ENCODE measurements around the gene ZFAND6.
A peak's percentile ranks its signal among the peaks of the same experiment; 100 is the strongest.

The ZFAND6 gene

GRCh38 chr15:80049046-80049445, 10.4 kb upstream of the ZFAND6 start:
- TF ChIP-seq PAX5 (IDR thresholded peaks at IDR 0.05; ENCODE audit: insufficient read depth, low read length, severe bottlenecking) (no peak), TAF1 (IDR thresholded peaks at IDR 0.05; ENCODE audit: low read depth, low read length) (no peak), POLR2A (IDR thresholded peaks at IDR 0.05; ENCODE audit: low read depth, low read length) (no peak), POU2F2 (IDR thresholded peaks at IDR 0.05; ENCODE audit: low read depth, low read length) (no peak), POLR2AphosphoS5 (IDR thresholded peaks at IDR 0.05; ENCODE audit: low read depth, low read length) (no peak), SPI1 (IDR thresholded peaks at IDR 0.05; ENCODE audit: low read depth, low read length) (no peak)
- DNase-seq (ENCODE audit: insufficient read length, low spot score) (no peak), FAIRE-seq (no peak)

- FAIRE-seq (peak; percentile 68), DNase-seq (ENCODE audit: insufficient read length, low spot score) (no peak)
- TF ChIP-seq PAX5 (IDR thresholded peaks at IDR 0.05; ENCODE audit: insufficient read depth, low read length, severe bottlenecking) (peak; percentile 25), POU2F2 (IDR thresholded peaks at IDR 0.05; ENCODE audit: low read depth, low read length) (no peak)
Observed at GRCh38 chr15:80052597-80053304, 6.7 kb upstream of the ZFAND6 start.

GRCh38 chr15:80055933-80056332, 3.5 kb upstream of the ZFAND6 start:
- FAIRE-seq = peak; percentile 79
- TF ChIP-seq SPI1 (IDR thresholded peaks at IDR 0.05; ENCODE audit: low read depth, low read length) (peak; percentile 85), POU2F2 (IDR thresholded peaks at IDR 0.05; ENCODE audit: low read depth, low read length) (no peak)

GRCh38 chr15:80058044-80058443, 1.4 kb upstream of the ZFAND6 start:
- DNase-seq (ENCODE audit: insufficient read length, low spot score) = no peak
- FAIRE-seq = peak; percentile 16
- no peak for TF ChIP-seq POLR2AphosphoS5 (IDR thresholded peaks at IDR 0.05; ENCODE audit: low read depth, low read length)
- no peak for TF ChIP-seq SPI1 (IDR thresholded peaks at IDR 0.05; ENCODE audit: low read depth, low read length)
- TF ChIP-seq POU2F2 (IDR thresholded peaks at IDR 0.05; ENCODE audit: low read depth, low read length) = no peak
- TF ChIP-seq PAX5 (IDR thresholded peaks at IDR 0.05; ENCODE audit: insufficient read depth, low read length, severe bottlenecking) = no peak
- TF ChIP-seq POLR2A (IDR thresholded peaks at IDR 0.05; ENCODE audit: low read depth, low read length) = no peak
- TF ChIP-seq TAF1 (IDR thresholded peaks at IDR 0.05; ENCODE audit: low read depth, low read length) = no peak

More at GRCh38 chr15:80055933-80056332, 3.5 kb upstream of the ZFAND6 start:
- DNase-seq (ENCODE audit: insufficient read length, low spot score) = no peak

GRCh38 chr15:80059786-80060355, 395 bp downstream of the ZFAND6 start:
- TF ChIP-seq TAF1 (IDR thresholded peaks at IDR 0.05; ENCODE audit: low read depth, low read length) (0 out of 2 replicates have a peak, but pooled peaks have one; percentile 14), POU2F2 (IDR thresholded peaks at IDR 0.05; ENCODE audit: low read depth, low read length) (no peak)
- DNase-seq (ENCODE audit: insufficient read length, low spot score) (peak; percentile 59), FAIRE-seq (no peak)

- no peak for DNase-seq (ENCODE audit: insufficient read length, low spot score)
- no peak for TF ChIP-seq TAF1 (IDR thresholded peaks at IDR 0.05; ENCODE audit: low read depth, low read length)
- TF ChIP-seq POLR2A (IDR thresholded peaks at IDR 0.05; ENCODE audit: low read depth, low read length) = no peak
- TF ChIP-seq PAX5 (IDR thresholded peaks at IDR 0.05; ENCODE audit: insufficient read depth, low read length, severe bottlenecking) = no peak
- no peak for TF ChIP-seq POLR2AphosphoS5 (IDR thresholded peaks at IDR 0.05; ENCODE audit: low read depth, low read length)
- no peak for TF ChIP-seq SPI1 (IDR thresholded peaks at IDR 0.05; ENCODE audit: low read depth, low read length)
- no peak for TF ChIP-seq POU2F2 (IDR thresholded peaks at IDR 0.05; ENCODE audit: low read depth, low read length)
- no peak for FAIRE-seq
Observed at GRCh38 chr15:80060356-80061006, 1.0 kb downstream of the ZFAND6 start.

GRCh38 chr15:80061582-80061981, 2.1 kb downstream of the ZFAND6 start:
- FAIRE-seq = no peak

GRCh38 chr15:80066912-80067311, 7.4 kb downstream of the ZFAND6 start:
- TF ChIP-seq TAF1 (IDR thresholded peaks at IDR 0.05; ENCODE audit: low read depth, low read length) (no peak), POU2F2 (IDR thresholded peaks at IDR 0.05; ENCODE audit: low read depth, low read length) (no peak), POLR2AphosphoS5 (IDR thresholded peaks at IDR 0.05; ENCODE audit: low read depth, low read length) (no peak), SPI1 (IDR thresholded peaks at IDR 0.05; ENCODE audit: low read depth, low read length) (no peak), POLR2A (IDR thresholded peaks at IDR 0.05; ENCODE audit: low read depth, low read length) (no peak), PAX5 (IDR thresholded peaks at IDR 0.05; ENCODE audit: insufficient read depth, low read length, severe bottlenecking) (no peak)
- FAIRE-seq = peak; percentile 5
- DNase-seq (ENCODE audit: insufficient read length, low spot score) = no peak

More at GRCh38 chr15:80061582-80061981, 2.1 kb downstream of the ZFAND6 start:
- TF ChIP-seq POLR2A (IDR thresholded peaks at IDR 0.05; ENCODE audit: low read depth, low read length) (no peak), POU2F2 (IDR thresholded peaks at IDR 0.05; ENCODE audit: low read depth, low read length) (no peak), PAX5 (IDR thresholded peaks at IDR 0.05; ENCODE audit: insufficient read depth, low read length, severe bottlenecking) (no peak), SPI1 (IDR thresholded peaks at IDR 0.05; ENCODE audit: low read depth, low read length) (no peak), TAF1 (IDR thresholded peaks at IDR 0.05; ENCODE audit: low read depth, low read length) (no peak), POLR2AphosphoS5 (IDR thresholded peaks at IDR 0.05; ENCODE audit: low read depth, low read length) (no peak)
- no peak for DNase-seq (ENCODE audit: insufficient read length, low spot score)

- FAIRE-seq (no peak), DNase-seq (ENCODE audit: insufficient read length, low spot score) (no peak)
- TF ChIP-seq POLR2A (IDR thresholded peaks at IDR 0.05; ENCODE audit: low read depth, low read length) (no peak), TAF1 (IDR thresholded peaks at IDR 0.05; ENCODE audit: low read depth, low read length) (no peak), POLR2AphosphoS5 (IDR thresholded peaks at IDR 0.05; ENCODE audit: low read depth, low read length) (no peak), SPI1 (IDR thresholded peaks at IDR 0.05; ENCODE audit: low read depth, low read length) (no peak), PAX5 (IDR thresholded peaks at IDR 0.05; ENCODE audit: insufficient read depth, low read length, severe bottlenecking) (no peak), POU2F2 (IDR thresholded peaks at IDR 0.05; ENCODE audit: low read depth, low read length) (no peak)
Observed at GRCh38 chr15:80068578-80068977, 9.1 kb downstream of the ZFAND6 start.

- FAIRE-seq (peak; percentile 35), DNase-seq (ENCODE audit: insufficient read length, low spot score) (no peak)
- no peak for TF ChIP-seq SPI1 (IDR thresholded peaks at IDR 0.05; ENCODE audit: low read depth, low read length)
- no peak for TF ChIP-seq POU2F2 (IDR thresholded peaks at IDR 0.05; ENCODE audit: low read depth, low read length)
- no peak for TF ChIP-seq TAF1 (IDR thresholded peaks at IDR 0.05; ENCODE audit: low read depth, low read length)
- no peak for TF ChIP-seq PAX5 (IDR thresholded peaks at IDR 0.05; ENCODE audit: insufficient read depth, low read length, severe bottlenecking)
Observed at GRCh38 chr15:80070840-80071239, 11.4 kb downstream of the ZFAND6 start.
